ENCODE results near the gene SEPTIN11.

SEPTIN11 gene

DNA sequence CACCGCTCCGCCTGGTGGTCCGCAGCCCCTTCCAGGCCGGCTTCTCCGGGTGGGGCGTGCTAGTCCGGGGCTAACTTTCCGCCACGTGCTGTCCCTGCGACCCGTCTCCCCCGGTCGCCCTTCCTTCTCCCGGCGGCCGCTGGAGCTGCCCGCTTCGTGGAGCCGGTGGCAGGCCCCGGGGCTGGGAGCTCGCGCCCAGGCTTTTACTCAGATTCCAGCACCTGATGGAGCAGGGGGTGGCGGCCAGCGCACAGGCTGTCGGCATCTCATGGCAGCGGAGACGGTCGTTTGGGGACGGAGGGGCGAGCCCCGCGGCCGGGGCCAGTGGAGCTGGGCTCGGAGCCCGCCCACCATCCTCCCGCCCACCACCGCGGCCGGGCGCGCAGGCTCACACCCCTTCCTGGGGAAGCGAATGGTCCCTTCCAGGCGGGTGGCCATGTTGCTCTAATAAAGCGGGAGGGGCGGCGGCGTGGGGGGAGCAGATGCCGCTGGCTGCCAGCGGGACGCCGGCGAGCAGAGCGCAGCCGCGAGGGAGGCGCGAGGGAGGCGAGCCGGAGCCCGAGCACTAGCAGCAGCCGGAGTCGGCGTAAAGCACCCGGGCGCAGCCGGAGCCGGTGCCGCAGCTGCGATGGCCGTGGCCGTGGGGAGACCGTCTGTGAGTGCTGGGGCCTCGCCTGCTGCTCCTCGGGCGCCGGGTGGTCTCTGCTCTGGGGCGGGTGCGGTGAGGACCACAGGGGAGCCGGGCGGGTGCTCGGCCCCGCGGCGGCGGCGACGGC, at the start of gene SEPTIN11:
TSS of gene SEPTIN11 (plus strand) at position 477 of the 776 bp plus-strand sequence. CDS start at position 629, 152 bp downstream.
- peak; percentile 89 for DNase-seq (ENCODE audit: low spot score)

DNA sequence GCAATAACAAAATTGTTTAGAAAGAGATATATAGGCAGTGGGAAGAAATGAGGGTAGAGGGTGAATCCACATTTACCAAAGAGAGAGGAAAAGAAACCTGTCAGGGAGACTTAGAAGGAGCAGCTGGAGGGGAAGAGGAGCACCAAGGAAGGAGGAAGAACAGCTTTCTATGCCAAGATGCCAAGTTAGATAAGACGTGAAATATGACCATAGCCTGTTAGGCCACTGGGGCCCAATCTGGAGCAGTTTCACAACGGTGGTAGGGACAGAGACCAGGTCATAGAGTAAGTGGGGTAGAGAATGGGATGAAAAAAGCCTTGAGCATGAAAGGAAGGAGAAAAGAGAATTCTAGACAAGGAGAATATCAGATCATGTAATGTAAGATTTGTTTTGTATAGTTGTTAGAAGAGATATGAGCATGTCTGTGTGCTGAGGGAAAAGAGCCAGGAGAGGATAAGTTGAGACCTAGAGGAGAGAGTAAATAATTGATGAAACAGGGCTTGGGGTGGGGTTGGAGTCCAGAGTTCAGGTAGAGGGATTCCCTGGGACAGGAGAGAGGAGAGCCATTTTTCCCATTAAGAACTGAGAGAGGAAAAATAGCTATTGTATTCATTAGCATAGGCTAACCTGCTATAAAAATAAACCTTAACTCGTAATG, 47.2 kb upstream of the SEPTIN11 start:
- peak; percentile 84 for DNase-seq (ENCODE audit: low spot score)

DNA sequence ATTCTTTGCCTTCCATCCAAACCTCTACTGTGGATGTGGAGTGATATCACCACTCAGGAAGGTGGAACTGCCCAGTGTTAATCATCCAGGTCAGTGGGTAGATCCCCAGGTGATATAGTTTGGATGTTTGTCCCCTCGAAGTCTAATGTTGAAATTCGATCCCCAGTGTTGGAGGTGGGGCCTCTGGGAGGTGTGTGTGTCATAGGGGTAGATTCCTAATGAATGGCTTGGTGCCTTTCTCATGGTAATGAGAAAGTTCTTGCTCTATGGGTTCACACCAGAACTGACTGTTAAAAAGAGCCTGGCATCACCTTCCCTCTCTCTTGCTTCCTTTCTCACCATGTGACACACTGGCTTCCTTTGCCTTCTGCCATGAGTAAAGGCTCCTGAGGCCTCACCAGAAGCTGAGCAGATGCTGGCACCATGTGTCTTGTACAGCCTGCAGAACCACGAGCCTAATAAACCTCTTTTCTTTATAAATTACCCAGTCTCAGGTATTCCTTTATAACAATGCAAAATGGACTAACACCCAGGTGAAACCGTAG, 44.8 kb upstream of the SEPTIN11 start:
- DNase-seq (ENCODE audit: low spot score): no peak

DNA sequence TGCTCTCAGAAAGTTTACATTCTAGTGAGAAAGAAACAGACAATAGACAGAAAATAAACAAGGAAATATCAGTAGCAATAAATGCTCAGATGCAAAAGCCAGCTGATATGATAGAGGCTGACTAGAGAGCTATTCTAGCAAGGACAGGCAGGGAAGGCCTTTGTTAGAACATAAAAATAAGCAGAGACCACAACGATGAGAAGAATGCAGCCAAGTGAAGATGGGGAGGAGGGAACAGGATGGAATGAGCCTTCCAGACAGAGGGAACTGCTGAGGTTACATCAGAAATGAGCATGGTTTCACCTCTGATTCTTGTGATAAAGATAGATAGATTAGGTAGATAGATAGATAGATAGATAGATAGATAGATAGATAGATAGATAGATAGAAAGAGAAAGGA, 44.0 kb upstream of the SEPTIN11 start:
- DNase-seq (ENCODE audit: low spot score): no peak

DNA sequence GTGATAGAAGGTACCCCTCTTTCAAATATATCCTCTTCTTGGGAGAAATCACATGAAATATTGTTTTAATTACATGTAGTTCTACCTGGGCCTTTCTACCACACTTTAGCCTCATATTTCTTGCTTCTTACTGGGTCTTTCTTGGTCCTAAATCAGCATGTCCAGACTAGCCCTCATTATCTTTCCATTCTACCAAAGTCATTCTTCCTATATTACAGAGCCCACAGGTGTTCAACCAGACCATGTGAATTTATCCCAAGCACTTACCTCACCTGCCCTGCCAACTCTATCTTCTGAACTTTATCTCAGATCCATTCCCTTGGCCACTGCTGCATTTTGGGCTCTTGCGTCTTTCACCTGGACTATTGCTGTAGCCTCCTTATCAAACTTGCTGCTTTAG, 39.8 kb upstream of the SEPTIN11 start:
- DNase-seq (ENCODE audit: low spot score): no peak

DNA sequence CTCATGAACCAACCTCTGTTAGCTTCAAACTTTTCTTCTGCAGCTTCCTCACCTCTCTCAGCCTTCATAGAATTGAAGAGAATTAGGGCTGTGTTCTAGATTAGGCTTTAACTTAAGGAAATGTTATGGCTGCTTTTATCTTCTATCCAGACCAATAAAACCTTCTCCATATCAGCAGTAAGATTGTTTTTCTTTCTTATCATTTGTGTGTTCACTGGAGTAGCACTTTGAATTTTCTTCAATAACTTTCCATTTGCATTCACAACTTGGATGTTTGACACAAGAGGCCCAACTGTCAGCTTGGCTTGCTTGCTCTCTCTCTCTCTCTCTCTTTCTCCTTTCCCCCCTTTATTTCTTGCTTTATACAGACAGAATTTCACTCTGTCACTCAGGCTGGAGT, 28.8 kb upstream of the SEPTIN11 start:
- DNase-seq (ENCODE audit: low spot score): no peak

DNA sequence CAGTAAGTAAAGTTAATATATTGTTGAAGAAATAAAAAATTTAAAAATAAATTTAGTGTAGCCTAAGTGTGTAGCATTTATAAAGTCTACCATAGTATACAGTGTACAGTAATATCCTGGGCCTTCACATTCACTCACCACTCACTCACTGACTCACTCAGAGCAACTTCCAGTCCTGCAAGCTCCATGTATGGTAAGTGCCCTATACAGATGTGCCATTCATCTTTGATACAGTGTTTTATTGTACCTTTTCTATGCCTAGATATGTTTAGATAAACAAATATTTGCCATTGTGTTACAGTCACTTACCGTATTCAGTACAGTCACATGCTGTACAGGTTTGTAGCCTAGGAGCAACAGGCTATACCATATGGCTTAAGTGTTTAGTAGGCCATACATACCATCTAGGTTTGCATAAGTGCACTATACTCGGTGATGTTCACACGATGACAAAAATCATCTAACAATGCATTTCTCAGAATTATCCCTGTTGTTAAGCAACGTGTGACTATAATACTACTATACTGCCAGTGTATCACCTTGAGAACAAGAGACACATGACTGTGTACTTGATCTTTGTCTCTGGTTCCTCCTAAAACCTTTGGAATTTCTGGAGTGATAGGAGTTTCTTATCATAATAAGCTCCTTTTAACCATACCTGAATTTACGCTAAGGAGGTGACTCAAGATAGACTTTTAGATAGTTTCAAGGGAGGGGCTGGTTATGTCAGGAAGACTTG, 25.8 kb upstream of the SEPTIN11 start:
- DNase-seq (ENCODE audit: low spot score): no peak

DNA sequence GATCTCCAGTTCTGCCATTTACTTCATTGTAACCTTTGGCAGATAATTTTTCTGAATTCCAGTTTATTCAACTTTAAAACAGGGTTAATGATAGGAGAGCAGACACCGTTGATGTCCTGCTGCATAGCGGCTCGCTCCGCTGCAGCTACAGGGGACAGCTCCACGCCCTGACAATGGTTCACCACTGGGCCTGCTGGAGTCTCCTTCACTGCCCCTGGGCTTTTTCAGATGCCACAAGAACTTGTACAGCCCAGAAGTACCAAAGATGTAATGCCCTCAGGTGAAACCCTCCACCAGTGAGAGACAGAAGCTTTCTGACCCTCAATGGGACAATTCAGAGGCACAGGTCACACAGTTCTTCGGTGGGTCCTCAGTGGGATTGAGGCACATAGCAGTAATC, 22.7 kb upstream of the SEPTIN11 start:
- no peak for DNase-seq (ENCODE audit: low spot score)

DNA sequence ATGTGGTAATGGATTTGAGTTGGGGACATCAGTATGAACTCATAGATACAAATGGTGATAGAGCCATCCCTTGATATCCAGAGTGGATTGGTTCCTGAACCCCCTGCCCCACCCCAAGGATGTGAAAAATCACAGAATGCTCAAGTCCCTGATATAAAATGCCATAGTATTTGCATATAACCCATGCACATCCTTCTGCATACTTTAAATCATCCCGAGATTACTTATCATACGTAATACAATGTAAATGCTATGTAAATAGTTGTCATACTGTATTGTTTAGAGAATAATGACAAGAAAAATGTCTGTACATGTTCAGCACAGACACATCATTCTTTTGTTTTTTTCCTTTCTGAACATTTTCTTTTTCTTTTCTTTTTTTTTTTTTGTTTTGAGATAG, 18.9 kb upstream of the SEPTIN11 start:
- no peak for DNase-seq (ENCODE audit: low spot score)

DNA sequence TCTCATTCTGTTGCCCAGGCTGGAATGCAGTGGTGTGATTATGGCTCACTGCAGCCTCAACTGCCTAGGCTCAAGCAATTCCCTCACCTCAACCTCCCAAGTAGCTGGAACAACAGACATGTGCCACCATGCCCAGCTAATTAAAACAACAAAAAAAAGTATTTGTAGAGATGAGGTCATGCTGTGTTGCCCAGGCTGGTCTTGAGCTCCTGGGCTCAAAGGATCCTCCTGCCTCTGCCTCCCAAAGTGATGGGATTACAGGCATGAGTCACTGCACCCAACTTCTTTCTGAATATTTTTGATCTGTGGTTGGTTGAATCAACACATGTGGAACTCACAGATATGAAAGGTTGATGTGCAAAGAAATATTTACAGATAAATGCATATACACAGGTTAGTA, 18.5 kb upstream of the SEPTIN11 start:
- DNase-seq (ENCODE audit: low spot score): no peak

DNA sequence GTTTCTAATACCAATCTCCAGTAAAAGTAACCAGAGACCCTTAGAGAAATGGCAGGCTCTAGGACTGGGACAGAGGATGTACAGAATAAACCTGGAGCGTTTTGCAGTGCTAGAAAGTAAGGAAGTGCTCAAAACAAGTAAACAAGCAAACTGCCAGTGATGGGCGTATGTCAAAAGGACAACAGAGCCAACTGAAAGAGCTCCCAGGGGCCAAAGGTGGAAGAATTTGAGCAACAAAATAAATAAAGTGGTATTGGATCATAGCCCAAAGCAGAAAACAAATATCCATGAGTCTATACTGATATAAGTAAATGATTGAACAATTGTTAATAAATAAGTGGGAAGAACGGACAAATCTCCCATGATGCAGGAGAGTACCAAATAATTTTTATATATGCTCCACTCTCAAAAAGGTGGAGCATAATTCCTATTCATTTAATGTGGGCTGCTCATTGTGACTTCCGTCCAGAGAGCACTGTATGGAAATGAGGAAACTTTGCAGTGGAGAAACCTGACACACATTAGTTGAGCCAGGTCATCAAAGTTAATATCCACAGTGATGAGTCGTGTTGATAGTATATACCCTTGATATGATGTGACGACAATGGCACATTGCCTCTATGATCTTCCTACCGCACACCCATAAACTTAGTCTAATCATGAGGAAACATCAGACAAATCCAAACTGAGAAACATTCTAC, 17.8 kb upstream of the SEPTIN11 start:
- no peak for DNase-seq (ENCODE audit: low spot score)

DNA sequence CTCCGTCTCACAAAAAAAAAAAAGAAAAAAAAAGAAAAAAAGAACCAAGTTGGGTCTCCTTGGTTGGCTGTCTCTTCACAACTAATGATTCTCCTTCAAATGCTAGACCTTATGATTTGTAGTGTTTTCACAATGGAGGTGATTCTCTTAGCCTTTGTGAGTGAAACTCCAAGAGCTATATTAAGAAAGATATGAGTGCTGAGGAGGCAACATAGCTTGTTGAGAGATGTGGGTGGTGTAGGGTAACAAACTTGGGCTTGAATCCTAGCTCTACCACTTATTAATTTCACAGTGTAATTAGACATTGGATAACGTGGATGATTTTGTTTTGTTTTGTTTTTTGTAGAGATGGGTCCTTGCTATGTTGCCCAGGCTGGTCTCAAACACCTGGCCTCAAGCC, 10.4 kb upstream of the SEPTIN11 start:
- DNase-seq (ENCODE audit: low spot score): no peak

DNA sequence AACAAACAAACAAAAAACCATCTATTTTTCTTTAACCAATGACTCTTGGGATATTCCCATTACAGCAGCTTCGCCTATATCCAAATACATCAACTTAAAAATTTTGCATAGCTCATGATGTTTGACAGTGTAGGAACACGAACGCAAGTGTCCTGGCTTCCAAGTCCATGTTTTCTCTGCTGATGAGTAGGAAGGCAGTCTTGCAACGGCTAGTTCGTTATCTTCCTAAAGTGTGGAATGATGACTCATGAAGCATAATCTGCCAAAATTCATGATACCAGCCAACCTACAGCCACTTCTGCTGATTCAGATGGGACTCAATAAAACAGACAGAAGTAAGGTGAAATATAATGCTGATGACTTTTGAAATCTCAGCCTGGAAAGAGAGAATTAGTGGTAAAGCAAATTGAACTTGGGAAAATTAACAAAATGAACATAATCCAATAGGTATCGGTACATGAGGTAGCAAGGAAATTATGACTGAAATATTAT, 6.4 kb upstream of the SEPTIN11 start:
- DNase-seq (ENCODE audit: low spot score): no peak

DNA sequence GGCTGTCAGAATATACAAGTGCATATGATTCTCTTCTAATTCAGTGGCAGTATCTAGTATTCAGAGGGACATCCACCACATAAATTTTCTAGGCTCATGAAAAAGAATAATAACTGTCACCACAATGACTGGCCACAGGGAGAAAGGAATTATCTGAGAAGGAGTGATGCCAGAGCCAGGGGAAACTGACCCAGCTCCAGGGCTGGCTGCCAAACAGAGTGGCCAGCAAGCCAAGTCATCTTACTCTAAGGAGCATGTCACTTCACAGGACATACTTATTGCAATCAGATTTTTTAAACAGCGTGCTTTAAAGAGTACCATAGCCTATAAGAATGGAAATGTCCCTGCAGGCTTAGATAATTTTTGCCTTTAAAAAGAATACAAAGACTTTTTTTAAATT, 5.8 kb upstream of the SEPTIN11 start:
- no peak for DNase-seq (ENCODE audit: low spot score)

DNA sequence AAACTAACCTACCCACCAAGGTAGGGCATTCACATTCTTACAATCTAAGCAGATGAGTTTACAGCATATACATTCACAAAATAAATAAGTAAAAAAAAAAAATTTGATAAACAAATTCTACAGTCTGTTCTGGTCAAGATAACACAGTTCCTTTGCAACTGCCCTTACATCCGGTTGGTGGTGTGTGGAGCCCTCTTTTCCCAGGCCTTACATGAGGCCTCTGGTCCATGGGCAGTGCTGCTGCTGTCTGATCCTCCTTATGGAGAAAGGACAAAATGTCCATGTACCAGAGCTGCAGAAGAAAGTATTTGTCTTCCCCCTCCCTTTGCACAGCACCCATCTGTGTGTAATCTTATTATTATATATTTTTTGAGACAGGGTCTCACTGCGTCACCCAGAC, 2.2 kb upstream of the SEPTIN11 start:
- DNase-seq (ENCODE audit: low spot score): peak; percentile 36

DNA sequence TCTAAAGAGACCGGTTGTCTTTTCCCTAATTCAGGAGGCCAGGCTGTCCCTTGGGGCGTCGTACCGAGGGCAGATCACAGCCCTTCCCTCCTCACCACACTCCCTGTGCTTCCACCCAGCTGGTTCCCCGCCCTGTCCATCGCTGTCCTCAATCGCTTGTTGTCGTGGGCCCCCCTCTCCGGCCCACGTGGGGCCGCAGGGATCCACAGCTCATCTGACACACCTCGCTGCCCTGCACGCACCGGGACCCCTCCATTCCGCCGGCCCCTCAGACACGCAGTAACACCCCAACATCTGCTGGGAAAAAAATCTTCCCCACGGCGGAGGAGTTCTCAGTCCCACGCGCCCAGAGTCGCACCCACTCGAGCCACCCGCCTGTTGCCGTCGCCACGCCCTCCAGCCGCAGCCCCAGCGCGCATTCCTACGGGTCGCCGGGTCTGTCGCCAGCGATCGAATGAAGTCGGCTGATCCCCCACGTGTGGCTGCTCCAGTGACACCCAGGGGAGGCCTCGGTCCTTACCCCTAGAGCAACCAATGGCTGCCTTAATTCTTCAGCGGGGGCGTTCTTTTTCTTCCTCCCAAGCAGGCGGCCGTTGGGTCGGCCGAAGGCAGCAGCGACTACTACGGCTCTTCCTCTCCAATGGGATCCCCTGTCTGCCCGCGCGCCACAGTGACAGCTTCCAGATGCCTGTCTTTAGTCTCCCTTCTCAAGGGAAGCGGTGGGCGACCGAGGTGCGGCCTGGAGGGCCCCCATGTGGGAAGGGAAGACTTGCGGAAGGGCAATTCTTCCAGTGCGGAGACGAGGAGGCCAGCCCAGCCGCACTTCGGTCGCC, 893 bp upstream of the SEPTIN11 start:
- peak; percentile 90 for DNase-seq (ENCODE audit: low spot score)

DNA sequence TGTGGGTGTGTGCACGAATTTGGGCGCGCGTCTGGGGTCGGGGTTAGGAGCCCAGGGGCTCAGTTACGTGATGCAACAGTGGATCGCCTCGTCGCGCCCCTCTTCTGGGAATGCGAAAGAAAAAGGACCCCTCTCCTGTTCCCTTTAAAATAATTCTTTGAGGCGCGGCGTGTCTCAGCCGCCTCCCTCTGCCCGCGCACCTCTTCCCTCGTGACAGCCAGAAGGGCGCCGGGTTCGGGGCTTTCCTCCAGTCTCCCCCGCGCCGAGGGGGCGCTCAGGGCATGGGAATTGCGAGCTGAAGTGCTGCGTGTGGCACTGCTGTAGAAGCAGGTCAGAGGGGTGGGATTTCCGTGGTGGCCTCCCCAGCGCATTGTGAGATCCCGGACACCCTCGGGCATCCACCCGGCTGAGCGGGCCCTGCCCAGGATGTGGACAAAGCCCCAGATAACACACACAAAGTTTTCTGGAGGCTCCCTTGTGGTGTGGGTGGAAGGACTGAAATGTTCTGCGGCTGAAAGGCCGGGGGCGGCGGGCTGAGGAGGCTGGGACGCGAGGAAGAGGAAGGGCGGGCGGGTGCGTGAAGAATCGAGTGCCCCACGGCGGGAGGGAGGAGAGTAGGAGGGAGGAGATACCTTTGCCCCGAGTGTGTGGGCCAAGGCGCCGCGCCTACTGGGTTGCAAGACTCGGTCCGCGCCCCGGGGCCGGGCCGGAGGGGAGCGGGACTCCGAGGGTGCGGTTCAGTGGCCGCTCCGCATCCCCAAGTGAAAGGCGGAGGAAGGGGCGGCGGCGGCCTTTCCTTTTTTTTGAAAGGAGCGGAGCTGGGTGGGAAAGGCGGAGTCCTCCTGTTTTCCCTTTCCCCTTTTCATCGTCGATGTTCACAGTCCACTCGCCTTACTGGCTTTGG, 752 bp downstream of the SEPTIN11 start:
- DNase-seq (ENCODE audit: low spot score): peak; percentile 35

DNA sequence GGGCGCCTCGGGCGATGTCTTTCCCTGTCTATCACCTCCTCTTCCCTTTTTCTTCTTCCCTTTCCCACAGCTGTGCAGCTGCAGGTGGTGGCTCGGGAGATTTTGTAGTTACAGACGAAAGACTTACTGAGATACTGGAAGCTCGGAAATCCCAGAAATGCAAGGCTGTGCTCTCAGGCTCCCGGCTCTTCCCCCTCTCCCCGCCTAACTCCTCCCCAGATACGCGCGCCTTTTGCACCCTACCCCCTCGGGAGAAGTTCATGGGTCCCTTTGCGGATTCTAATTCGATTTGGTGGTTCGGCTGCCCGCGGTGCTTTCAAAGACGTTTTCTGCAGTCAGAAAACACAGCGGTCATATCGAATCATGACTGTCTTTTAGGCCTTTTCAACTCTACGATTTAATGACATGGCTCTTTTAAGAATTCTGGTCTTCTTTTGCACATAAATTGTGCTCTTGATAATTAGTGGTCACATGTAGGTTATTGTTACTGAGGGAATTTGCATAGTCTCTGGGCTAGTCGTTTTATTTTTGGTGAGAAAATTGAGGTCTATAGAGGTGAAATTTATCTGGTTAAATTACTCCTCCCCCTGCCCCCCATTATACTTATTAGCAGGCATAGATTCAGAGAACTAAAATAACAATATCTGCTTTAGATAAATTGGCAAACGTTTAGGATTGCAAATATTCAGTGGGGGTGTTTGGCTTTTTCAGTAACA, 1.6 kb downstream of the SEPTIN11 start:
- DNase-seq (ENCODE audit: low spot score): no peak

DNA sequence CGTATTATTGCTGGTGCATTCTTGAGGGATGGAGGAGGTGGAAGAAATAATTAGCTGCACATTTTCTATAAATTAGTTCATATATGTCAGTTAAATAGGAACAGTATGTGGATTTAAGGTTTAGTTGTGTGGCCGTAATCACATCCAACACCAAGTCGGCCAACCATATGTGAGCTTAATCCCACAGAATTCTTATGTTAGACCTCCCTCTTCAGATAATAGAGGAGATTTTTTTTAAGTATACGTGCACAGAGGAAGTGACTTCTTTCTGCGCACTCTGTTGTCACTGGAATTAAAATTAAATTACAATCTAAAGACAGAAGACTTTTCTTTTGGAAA, 2.1 kb downstream of the SEPTIN11 start:
- DNase-seq (ENCODE audit: low spot score): no peak

All from HuH-7 (cell line).